Activated B cell treated with CpG ODN at 0.5 μM for 24 hours (primary cell): ENCODE results near the gene TSHZ1. TPM values are rescaled to one million over a fixed set of nuclear protein-coding genes. Genes with fewer than 3 reads are reported as not detected.

Experiments
- ATAC-seq: fragments of 200-7000 bp; cut with Tn5 transposase; one replicate; pipeline ENCODE4 v1.10.0; 2021; ENCODE audit warnings: low read depth, mild to moderate bottlenecking, moderate library complexity
- CTCF ChIA-PET: fragments of 350-600 bp; sonication (Branson Sonifier 250); formaldehyde crosslinking; loops from one replicate; lab custom pipeline; 2021; ENCODE audit warnings: antibody characterized with exemption; lab: Charles Lee
- POLR2A ChIA-PET: fragments of 350-600 bp; sonication (Branson Sonifier 250); formaldehyde crosslinking; loops from one replicate; lab custom pipeline; 2021; ENCODE audit warnings: antibody characterized with exemption; lab: Charles Lee
- DNase-seq: peaks from one replicate; pipeline ENCODE4 v3.0.0; 2022
- H3K27ac Mint-ChIP-seq: one replicate; pipeline ENCODE4 v1.8.0; 2020; ENCODE audit warnings: mixed read lengths
- H3K27me3 Mint-ChIP-seq: one replicate; pipeline ENCODE4 v1.8.0; 2021; ENCODE audit warnings: mixed read lengths
- H3K36me3 Mint-ChIP-seq: one replicate; pipeline ENCODE4 v1.8.0; 2021; ENCODE audit warnings: low read depth, mixed read lengths
- H3K4me1 Mint-ChIP-seq: one replicate; pipeline ENCODE4 v1.8.0; 2021; ENCODE audit warnings: mixed read lengths
- H3K4me3 Mint-ChIP-seq: one replicate; pipeline ENCODE4 v1.8.0; 2020; ENCODE audit warnings: mild to moderate bottlenecking, mixed read lengths
- H3K9me3 Mint-ChIP-seq: one replicate; pipeline ENCODE4 v1.8.0; 2020; ENCODE audit warnings: mixed read lengths
- intact Hi-C: fragments of 100-400 bp; cut with micrococcal nuclease; formaldehyde crosslinking; loops from one replicate; pipeline ENCODE4 v1.15.1; 2024
- total RNA-seq: library from RNA; stranded (reverse); gene quantifications from 2 replicates; pipeline ENCODE4 v1.2.3, GENCODE V29; 2022
- TF ChIP-seq, protein P1 (sequence below): fragments of 200-600 bp; IDR thresholded peaks from one replicate; pipeline ENCODE4 v1.8.0; 2022; ENCODE audit warnings: antibody characterized with exemption, mild to moderate bottlenecking

The TSHZ1 gene
- total RNA-seq = 7.9 and 8.6 TPM in 2 replicates

- ChIA-PET POLR2A (interaction anchor here (0.6 to 1.3 kb wide), 11 partner anchors 10 to 715 kb away, joined by 3 to 10 read pairs (median 4); partner anchors contain the start of gene CNDP2), CTCF (no interaction called here)
- Mint-ChIP-seq H3K27ac (peak within 1 kb of the TSS; percentile 90), H3K36me3 (peaks cover 13% of the 10 kb centered on the region), H3K4me1 (peaks cover 56% of the 10 kb centered on the region), H3K9me3 (no peaks in the 10 kb centered on the region), H3K4me3 (peak within 1 kb of the TSS; percentile 97), H3K27me3 (peaks cover 4% of the 10 kb centered on the region)
- ATAC-seq = peak; percentile 29
- TF ChIP-seq, protein P1, sequence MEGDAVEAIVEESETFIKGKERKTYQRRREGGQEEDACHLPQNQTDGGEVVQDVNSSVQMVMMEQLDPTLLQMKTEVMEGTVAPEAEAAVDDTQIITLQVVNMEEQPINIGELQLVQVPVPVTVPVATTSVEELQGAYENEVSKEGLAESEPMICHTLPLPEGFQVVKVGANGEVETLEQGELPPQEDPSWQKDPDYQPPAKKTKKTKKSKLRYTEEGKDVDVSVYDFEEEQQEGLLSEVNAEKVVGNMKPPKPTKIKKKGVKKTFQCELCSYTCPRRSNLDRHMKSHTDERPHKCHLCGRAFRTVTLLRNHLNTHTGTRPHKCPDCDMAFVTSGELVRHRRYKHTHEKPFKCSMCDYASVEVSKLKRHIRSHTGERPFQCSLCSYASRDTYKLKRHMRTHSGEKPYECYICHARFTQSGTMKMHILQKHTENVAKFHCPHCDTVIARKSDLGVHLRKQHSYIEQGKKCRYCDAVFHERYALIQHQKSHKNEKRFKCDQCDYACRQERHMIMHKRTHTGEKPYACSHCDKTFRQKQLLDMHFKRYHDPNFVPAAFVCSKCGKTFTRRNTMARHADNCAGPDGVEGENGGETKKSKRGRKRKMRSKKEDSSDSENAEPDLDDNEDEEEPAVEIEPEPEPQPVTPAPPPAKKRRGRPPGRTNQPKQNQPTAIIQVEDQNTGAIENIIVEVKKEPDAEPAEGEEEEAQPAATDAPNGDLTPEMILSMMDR = no peak
- DNase-seq = no peak
- intact Hi-C loops = loop anchor here (1.0 to 10.0 kb wide), 5 partner anchors 556 to 1612 kb away; partner anchors contain the start of genes CNDP2, TIMM21 and ZNF236
These were observed at the start of gene TSHZ1 for GRCh38 chr18:75210274-75211001. Gene TSHZ1, plus strand, starts transcription at chr18:75210797. Its CDS starts 1,080 bp downstream, at chr18:75211877.

GRCh38 chr18:75161256-75162028 lies 49.2 kb upstream of the TSHZ1 start:
- TF ChIP-seq, protein P1 = no peak
- no peaks in the 10 kb centered on the region for H3K36me3 Mint-ChIP-seq
- ChIA-PET CTCF (no interaction called here), POLR2A (no interaction called here)
- peaks cover 8% of the 10 kb centered on the region for H3K4me1 Mint-ChIP-seq
- H3K4me3 Mint-ChIP-seq = peak overlapping the region; percentile 91
- no peak overlapping the region for H3K27ac Mint-ChIP-seq
- no peaks in the 10 kb centered on the region for H3K9me3 Mint-ChIP-seq
- peak; percentile 49 for ATAC-seq
- intact Hi-C loops = no loop called here
- no peak for DNase-seq
- no peaks in the 10 kb centered on the region for H3K27me3 Mint-ChIP-seq

GRCh38 chr18:75162467-75162866 lies 48.1 kb upstream of the TSHZ1 start:
- CTCF ChIA-PET = no interaction called here
- H3K4me1 Mint-ChIP-seq = peaks cover 8% of the 10 kb centered on the region
- H3K4me3 Mint-ChIP-seq = no peak overlapping the region
- intact Hi-C loops = no loop called here
- POLR2A ChIA-PET = no interaction called here
- DNase-seq (no peak), ATAC-seq (no peak)
- no peak overlapping the region for H3K27ac Mint-ChIP-seq
- H3K36me3 Mint-ChIP-seq = no peaks in the 10 kb centered on the region
- no peaks in the 10 kb centered on the region for H3K27me3 Mint-ChIP-seq
- TF ChIP-seq, protein P1 = no peak
- no peaks in the 10 kb centered on the region for H3K9me3 Mint-ChIP-seq

GRCh38 chr18:75162978-75163377 lies 47.6 kb upstream of the TSHZ1 start:
- CTCF ChIA-PET = no interaction called here

More at GRCh38 chr18:75162978-75163377, 47.6 kb upstream of the TSHZ1 start:
- TF ChIP-seq, protein P1 = no peak
- Mint-ChIP-seq H3K9me3 (no peaks in the 10 kb centered on the region), H3K4me3 (no peak overlapping the region), H3K36me3 (no peaks in the 10 kb centered on the region), H3K27ac (no peak overlapping the region), H3K27me3 (no peaks in the 10 kb centered on the region), H3K4me1 (peaks cover 8% of the 10 kb centered on the region)
- no peak for DNase-seq
- intact Hi-C loops = no loop called here
- POLR2A ChIA-PET = no interaction called here
- no peak for ATAC-seq
